HCT116 (cell line): Measurements from ENCODE around the gene MYCBP. TPM values are rescaled to one million over a fixed set of nuclear protein-coding genes. Genes with fewer than 3 reads are reported as not detected.

Experiments used
- ATAC-seq: fragments of 200-7000 bp; cut with Tn5 transposase; 2 replicates; pipeline ENCODE4 v1.9.1; 2020; ENCODE audit warnings: mild to moderate bottlenecking, moderate library complexity
- BruUV-seq: library from RNA; stranded (reverse); fragments of 400-500 nt; replicated peaks from 2 replicates; lab custom pipeline; 2021; lab: Mats Ljungman, UMichigan
- CTCF ChIA-PET: fragments of 300-600 bp; sonication (Branson Sonifier 250); formaldehyde crosslinking; loops from one replicate; lab custom pipeline; 2021; ENCODE audit warnings: antibody characterized with exemption; lab: Charles Lee
- POLR2A ChIA-PET: fragments of 300-600, 350-600 bp; sonication (Branson Sonifier 250); formaldehyde crosslinking; loops from one replicate; lab custom pipeline; 2021; ENCODE audit warnings: antibody characterized with exemption; lab: Charles Lee
- RAD21 ChIA-PET, 2 experiments: fragments of 300-600 bp; sonication (Branson Sonifier 250); formaldehyde crosslinking; loops; one replicate each; lab custom pipeline; 2023; ENCODE audit warnings: low total read pairs in 2 of 2; ENCODE audit not compliant: uncharacterized antibody in 2 of 2, unreplicated experiment in 2 of 2, low non-redundant PET in 1 of 2; lab: Charles Lee
- DNase-seq: peaks from one replicate; pipeline ENCODE4 v3.0.0-alpha.2; 2010; ENCODE audit warnings: low read depth, low spot score
- H2AFZ ChIP-seq: fragments of 200-600 bp; shearing (Covaris generic), sonication (generic); 2 replicates; pipeline ENCODE4 v1.6.1; 2017; ENCODE audit warnings: low read depth, mixed run types, mixed read lengths, antibody characterized with exemption, low read length; ENCODE audit not compliant: poor library complexity, severe bottlenecking
- H3K27ac ChIP-seq: 2 replicates; pipeline ENCODE4 v1.5.1; 2012; ENCODE audit warnings: low read depth, low read length
- H3K27me3 ChIP-seq: fragments of 200-600 bp; sonication (generic); 2 replicates; pipeline ENCODE4 v1.6.1; 2016; ENCODE audit warnings: mixed run types, low read length, mixed read lengths; ENCODE audit not compliant: insufficient read depth
- H3K36me3 ChIP-seq, 2 experiments: fragments of 200-500 bp in 1 of 2; fragments of 200-600 bp in 1 of 2; sonication (Bioruptor generic) in 1 of 2; sonication (generic) in 1 of 2; 2 replicates each; pipeline versions ENCODE4 v1.5.1 to v1.6.1; 2014 to 2016; ENCODE audit warnings: low read length in 2 of 2, inconsistent platforms in 1 of 2, mixed read lengths in 1 of 2, mixed run types in 1 of 2; ENCODE audit not compliant: insufficient read depth in 2 of 2, control insufficient read depth in 1 of 2
- H3K4me1 ChIP-seq, 2 experiments: fragments of 200-600 bp in 1 of 2; sonication (generic) in 1 of 2; 2 replicates each; pipeline versions ENCODE4 v1.5.1 to v1.6.1; 2012 to 2017; ENCODE audit warnings: low read length in 2 of 2, inconsistent platforms in 1 of 2, mild to moderate bottlenecking in 1 of 2, mixed read lengths in 1 of 2, mixed run types in 1 of 2, moderate library complexity in 1 of 2; ENCODE audit not compliant: insufficient read depth in 2 of 2, control insufficient read depth in 1 of 2
- H3K4me2 ChIP-seq: fragments of 200-600 bp; sonication (generic); 2 replicates; pipeline ENCODE4 v1.6.1; 2017; ENCODE audit warnings: mixed run types, low read length, mixed read lengths
- H3K4me3 ChIP-seq, 2 experiments: fragments of 200-600 bp in 1 of 2; sonication (generic) in 1 of 2; replicated peaks in 1 of 2; 2 replicates each; pipeline ENCODE4 v1.5.1; 2011 to 2016; ENCODE audit warnings: low read length in 2 of 2, control low read depth in 1 of 2, low read depth in 1 of 2, mild to moderate bottlenecking in 1 of 2, mixed read lengths in 1 of 2, mixed run types in 1 of 2
- H3K79me2 ChIP-seq: fragments of 200-600 bp; sonication (generic); 2 replicates; pipeline ENCODE4 v1.6.1; 2017; ENCODE audit warnings: mild to moderate bottlenecking, mixed run types, low read length, moderate library complexity, mixed read lengths; ENCODE audit not compliant: insufficient read depth
- H3K9ac ChIP-seq: fragments of 200-600 bp; sonication (generic); 2 replicates; pipeline ENCODE4 v1.6.1; 2016; ENCODE audit warnings: low read length, mixed read lengths
- H3K9me2 ChIP-seq: fragments of 200-600 bp; sonication (generic), shearing (Covaris generic); 2 replicates; pipeline ENCODE4 v1.6.1; 2017; ENCODE audit warnings: mixed run types, mild to moderate bottlenecking, moderate library complexity; ENCODE audit not compliant: insufficient read depth
- H3K9me3 ChIP-seq, 2 experiments: fragments of 200-500 bp in 1 of 2; fragments of 200-600 bp in 1 of 2; sonication (Bioruptor generic) in 1 of 2; sonication (generic) in 1 of 2; 2 replicates each; pipeline ENCODE4 v1.6.1; 2014 to 2017; ENCODE audit warnings: low read length in 2 of 2, mixed read lengths in 2 of 2, inconsistent platforms in 1 of 2, low read depth in 1 of 2, mild to moderate bottlenecking in 1 of 2, mixed run types in 1 of 2, moderate library complexity in 1 of 2; ENCODE audit not compliant: control insufficient read depth in 1 of 2, insufficient read depth in 1 of 2
- H4K20me1 ChIP-seq: fragments of 200-600 bp; sonication (generic), shearing (Covaris generic); 2 replicates; pipeline ENCODE4 v1.6.1; 2017; ENCODE audit warnings: mixed run types, mild to moderate bottlenecking, moderate library complexity; ENCODE audit not compliant: insufficient read depth
- CEBPB ChIP-seq: IDR thresholded peaks from 2 replicates; pipeline ENCODE4 v1.6.1; 2012; ENCODE audit warnings: low read depth
- EGR1 ChIP-seq: IDR thresholded peaks from 2 replicates; pipeline ENCODE4 v1.6.1; 2012; ENCODE audit warnings: low read depth
- ELF1 ChIP-seq: IDR thresholded peaks from 2 replicates; pipeline ENCODE4 v1.6.1; 2012; ENCODE audit warnings: low read depth, borderline replicate concordance
- FOSL1 ChIP-seq: IDR thresholded peaks from 2 replicates; pipeline ENCODE4 v1.6.1; 2012; ENCODE audit warnings: low read depth
- JUND ChIP-seq: IDR thresholded peaks from 2 replicates; pipeline ENCODE4 v1.6.1; 2012
- POLR2AphosphoS5 ChIP-seq: IDR thresholded peaks from 2 replicates; pipeline ENCODE4 v1.6.1; 2011; ENCODE audit warnings: mild to moderate bottlenecking, low read depth, low read length, moderate library complexity
- RAD21 ChIP-seq: IDR thresholded peaks from 2 replicates; pipeline ENCODE4 v1.6.1; 2012; ENCODE audit warnings: low read depth, mild to moderate bottlenecking
- SIN3A ChIP-seq: IDR thresholded peaks from 2 replicates; pipeline ENCODE4 v1.6.1; 2012; ENCODE audit warnings: low read depth
- SRF ChIP-seq: IDR thresholded peaks from 2 replicates; pipeline ENCODE4 v1.6.1; 2012; ENCODE audit warnings: low read depth
- YY1 ChIP-seq: IDR thresholded peaks from 2 replicates; pipeline ENCODE4 v1.6.1; 2011; ENCODE audit warnings: low read length, low read depth, moderate library complexity, mild to moderate bottlenecking; ENCODE audit not compliant: insufficient replicate concordance; ENCODE audit errors: extremely low read depth
- ZBTB33 ChIP-seq: IDR thresholded peaks from 2 replicates; pipeline ENCODE4 v1.6.1; 2011; ENCODE audit warnings: mild to moderate bottlenecking, low read length, moderate library complexity; ENCODE audit not compliant: insufficient replicate concordance; ENCODE audit errors: extremely low read depth
- ZFX ChIP-seq: fragments of 450-650 bp; IDR thresholded peaks from 2 replicates; pipeline ENCODE4 v1.6.1; 2017
- ZNF274 ChIP-seq: fragments of 200-500 bp; sonication (Bioruptor generic); IDR thresholded peaks from 2 replicates; pipeline ENCODE4 v1.6.1; 2014; ENCODE audit warnings: mild to moderate bottlenecking, low read depth, low read length, inconsistent platforms
- intact Hi-C: fragments of 100-400 bp; cut with micrococcal nuclease; formaldehyde crosslinking; loops from 2 replicates; pipeline ENCODE4 v1.10.0; 2022
- total RNA-seq: library from RNA; stranded (reverse); gene quantifications from one replicate; pipeline ENCODE4 v1.2.1, GENCODE V29; 2021; ENCODE audit not compliant: unreplicated experiment

MYCBP gene
- total RNA-seq, 1 experiment from 2014 or later = 40.2 TPM

DNA sequence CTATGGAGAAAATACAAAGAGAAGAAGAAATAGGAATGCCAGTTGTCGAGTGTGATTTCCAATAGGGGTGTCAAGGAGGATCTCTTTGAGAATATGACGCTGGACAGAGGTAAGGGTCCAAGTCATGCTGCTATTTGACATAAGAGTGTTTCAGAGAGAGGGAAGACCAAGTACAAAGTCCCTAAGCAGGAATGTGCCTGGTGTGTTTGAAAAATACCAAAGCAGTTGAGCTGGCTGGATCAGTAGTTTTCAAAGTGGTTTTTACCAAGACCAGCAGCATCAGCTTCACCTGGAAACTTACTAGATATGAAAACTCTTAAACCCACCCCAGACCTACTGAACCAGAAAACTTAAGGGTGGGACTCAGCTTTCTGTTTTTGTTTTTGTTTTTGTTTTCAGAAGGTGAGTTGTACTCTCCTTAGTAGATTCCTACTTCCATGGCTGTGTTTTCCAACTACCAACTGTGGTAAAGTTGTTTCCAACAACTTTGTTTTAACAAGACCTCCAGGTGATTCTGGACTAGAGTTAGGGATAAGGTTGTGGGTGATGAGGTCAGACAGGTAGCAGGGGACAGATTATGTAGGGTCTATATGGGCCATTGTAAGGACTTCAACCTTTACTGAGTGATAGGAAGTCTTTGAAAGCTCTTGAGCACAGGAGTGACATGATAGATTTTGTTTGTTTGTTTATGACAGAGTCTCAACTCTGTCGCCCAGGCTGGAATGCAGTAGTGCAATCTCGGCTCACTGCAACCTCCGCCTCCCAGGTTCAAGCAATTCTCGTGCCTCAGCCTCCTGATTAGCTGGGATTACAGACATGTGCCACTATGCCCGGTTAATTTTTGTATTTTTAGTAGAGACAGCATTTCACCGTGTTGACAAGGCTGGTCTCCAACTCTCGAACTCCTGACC is 15.5 kb upstream of the MYCBP start:
- Histone ChIP-seq H3K27ac (no peak overlapping the region), H3K4me3 (no peak overlapping the region), H3K9me2 (no peaks in the 10 kb centered on the region), H3K4me1 (no peaks in the 10 kb centered on the region), H3K27me3 (0 out of 2 replicates have a peak, but pooled peaks cover 6% of the 10 kb centered on the region), H3K9ac (no peak overlapping the region), H4K20me1 (no peaks in the 10 kb centered on the region), H2AFZ (no peak overlapping the region), H3K9me3 (no peaks in the 10 kb centered on the region), H3K4me2 (no peak overlapping the region), H3K79me2 (no peaks in the 10 kb centered on the region), H3K36me3 (no peaks in the 10 kb centered on the region)
- no peak for TF ChIP-seq FOSL1
- TF ChIP-seq JUND = no peak
- no peak for TF ChIP-seq ZFX
- TF ChIP-seq YY1 = no peak
- TF ChIP-seq EGR1 = no peak
- no peak for TF ChIP-seq ZNF274
- TF ChIP-seq ZBTB33 = no peak
- no peak for TF ChIP-seq SIN3A
- no peak for TF ChIP-seq ELF1
- no peak for TF ChIP-seq CEBPB
- TF ChIP-seq POLR2AphosphoS5 = no peak
- TF ChIP-seq SRF = no peak
- no peak for TF ChIP-seq RAD21
- POLR2A ChIA-PET = interaction anchor here (0.6 kb wide), 1 partner anchor 221 kb away, joined by 3 read pairs; no protein-coding TSS in a partner anchor
- intact Hi-C loops = no loop called here
- CTCF ChIA-PET = no interaction called here
- BruUV-seq = no TSS peak
- ATAC-seq (no peak), DNase-seq (no peak)
- RAD21 ChIA-PET = no interaction called here
